ENCODE measurements around the gene MAPRE3.

The MAPRE3 gene

DNA sequence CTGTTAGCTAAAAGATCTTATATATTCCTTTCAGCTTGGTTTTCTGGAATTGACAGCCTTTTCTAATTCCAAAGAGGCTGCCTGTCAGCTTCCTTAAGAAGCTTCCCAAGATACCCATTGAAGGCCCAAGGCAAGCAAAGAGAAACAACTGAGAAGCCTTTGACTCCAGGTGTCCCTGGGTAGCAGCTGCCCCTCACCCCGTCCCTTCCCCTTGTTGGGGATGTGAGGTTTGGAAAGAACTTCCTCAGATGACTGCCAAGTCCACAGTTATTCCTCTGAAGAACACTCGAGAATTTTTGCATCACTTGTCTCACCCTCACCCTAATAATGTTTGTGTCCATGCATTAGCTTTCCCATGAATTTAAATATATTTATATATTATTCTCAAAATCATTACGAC lies 13.3 kb downstream of the MAPRE3 start:
- H3K27ac ChIP-seq, result no peak overlapping the region
- TF ChIP-seq ZFX (IDR thresholded peaks at IDR 0.05) (no peak), CTCF (conservative IDR thresholded peaks at IDR 0.05) (no peak)

DNA sequence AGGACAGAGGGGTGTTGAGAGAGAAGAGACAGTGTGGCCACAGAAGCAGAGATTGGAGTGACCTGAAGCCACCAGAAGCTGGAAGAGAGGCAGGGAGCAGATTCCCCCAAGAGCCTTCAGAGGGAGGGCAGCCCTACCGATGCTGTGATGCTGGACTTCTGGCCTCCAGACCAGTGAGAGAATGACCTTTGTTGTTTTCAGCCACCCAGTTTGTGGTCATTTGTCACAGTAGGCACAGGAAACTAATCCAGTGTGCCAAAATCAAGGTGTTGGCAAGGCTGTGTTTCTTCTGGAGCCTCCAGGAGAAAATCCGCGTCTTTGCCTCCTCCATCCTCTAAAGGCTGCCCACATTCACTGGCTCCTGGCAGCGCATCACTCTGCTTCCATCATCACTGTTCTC lies 15.4 kb downstream of the MAPRE3 start:
- no peak for TF ChIP-seq CTCF (conservative IDR thresholded peaks at IDR 0.05)
- TF ChIP-seq ZFX (IDR thresholded peaks at IDR 0.05), result no peak
- no peak overlapping the region for H3K27ac ChIP-seq

DNA sequence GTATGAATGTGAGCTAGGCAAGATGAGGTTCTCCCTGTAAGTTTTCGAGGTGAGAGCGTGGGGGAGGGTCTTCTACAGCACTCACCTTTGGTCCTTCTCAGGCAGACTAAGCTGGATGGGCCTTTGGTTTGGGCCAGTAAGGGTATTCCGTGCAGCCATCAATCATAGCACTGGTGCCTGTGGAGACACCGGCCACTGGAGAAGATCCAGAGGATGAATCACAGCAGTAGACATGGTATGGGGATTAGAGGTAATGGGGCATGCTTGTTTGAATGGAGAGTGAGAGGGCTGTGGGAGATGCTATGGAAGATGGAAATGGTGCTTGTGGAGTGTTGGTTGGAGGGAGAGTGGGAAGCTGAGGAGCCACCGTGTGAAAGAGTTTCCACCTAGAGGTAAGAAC lies 16.1 kb downstream of the MAPRE3 start:
- H3K27ac ChIP-seq, result no peak overlapping the region
- no peak for TF ChIP-seq CTCF (conservative IDR thresholded peaks at IDR 0.05)
- no peak for TF ChIP-seq ZFX (IDR thresholded peaks at IDR 0.05)

GRCh38 chr2:26988058-26988860 lies 17.8 kb downstream of the MAPRE3 start:
- TF ChIP-seq CTCF (conservative IDR thresholded peaks at IDR 0.05), result no peak
- TF ChIP-seq ZFX (IDR thresholded peaks at IDR 0.05), result no peak
- no peak overlapping the region for H3K27ac ChIP-seq

DNA sequence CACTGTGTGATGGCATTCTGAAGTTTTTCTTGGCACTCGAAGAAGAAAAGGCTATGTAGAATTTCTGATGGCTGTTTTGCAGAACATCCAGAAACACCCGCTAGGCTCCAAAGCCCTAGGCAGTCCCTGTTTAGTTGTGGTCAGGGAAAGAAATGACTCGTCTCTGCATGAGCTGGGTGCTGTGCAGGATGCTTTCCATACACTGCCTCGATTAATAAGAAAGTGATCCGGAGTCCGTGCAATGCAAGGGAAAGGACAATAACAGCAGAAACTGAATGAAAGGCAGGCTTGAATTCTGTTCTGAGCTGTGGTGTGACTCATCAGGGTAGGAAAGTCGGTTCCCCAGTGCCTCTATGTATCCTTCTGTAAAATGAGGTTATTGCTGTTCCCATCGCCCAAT lies 18.7 kb downstream of the MAPRE3 start:
- TF ChIP-seq CTCF (conservative IDR thresholded peaks at IDR 0.05) (no peak), ZFX (IDR thresholded peaks at IDR 0.05) (no peak)
- no peak overlapping the region for H3K27ac ChIP-seq

DNA sequence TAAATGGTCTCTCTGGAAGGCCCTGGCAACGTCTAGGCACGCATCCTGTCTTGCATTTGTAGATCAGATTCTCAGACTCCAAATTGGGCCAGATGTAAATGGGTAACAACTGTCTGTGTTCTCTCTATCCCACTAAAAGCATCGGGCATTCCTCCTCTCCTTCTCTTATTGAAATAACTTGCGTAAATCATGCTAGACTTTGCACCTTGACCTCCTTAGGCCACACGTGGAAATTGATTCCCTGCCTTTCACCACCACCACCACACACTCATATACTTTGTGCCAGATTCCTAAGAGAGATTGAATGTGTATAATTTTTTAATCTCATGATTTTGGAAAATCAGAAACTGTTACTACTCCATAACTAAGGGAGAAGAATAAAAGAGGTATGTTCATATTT lies 21.3 kb downstream of the MAPRE3 start:
- TF ChIP-seq CTCF (conservative IDR thresholded peaks at IDR 0.05) (no peak), ZFX (IDR thresholded peaks at IDR 0.05) (no peak)
- no peak overlapping the region for H3K27ac ChIP-seq

- no peak overlapping the region for H3K27ac ChIP-seq
- no peak for TF ChIP-seq ZFX (IDR thresholded peaks at IDR 0.05)
- TF ChIP-seq CTCF (conservative IDR thresholded peaks at IDR 0.05), result no peak
Measured at GRCh38 chr2:26993768-26994167, 23.3 kb downstream of the MAPRE3 start.

All from C4-2B (cell line).